ENCODE data around the gene TCF19.
"Not testable (repeated sequence)": the region's sequence is repeated elsewhere in the genome, so short reads cannot be mapped to it uniquely, and the experiment has no call there.

TCF19 gene

DNA sequence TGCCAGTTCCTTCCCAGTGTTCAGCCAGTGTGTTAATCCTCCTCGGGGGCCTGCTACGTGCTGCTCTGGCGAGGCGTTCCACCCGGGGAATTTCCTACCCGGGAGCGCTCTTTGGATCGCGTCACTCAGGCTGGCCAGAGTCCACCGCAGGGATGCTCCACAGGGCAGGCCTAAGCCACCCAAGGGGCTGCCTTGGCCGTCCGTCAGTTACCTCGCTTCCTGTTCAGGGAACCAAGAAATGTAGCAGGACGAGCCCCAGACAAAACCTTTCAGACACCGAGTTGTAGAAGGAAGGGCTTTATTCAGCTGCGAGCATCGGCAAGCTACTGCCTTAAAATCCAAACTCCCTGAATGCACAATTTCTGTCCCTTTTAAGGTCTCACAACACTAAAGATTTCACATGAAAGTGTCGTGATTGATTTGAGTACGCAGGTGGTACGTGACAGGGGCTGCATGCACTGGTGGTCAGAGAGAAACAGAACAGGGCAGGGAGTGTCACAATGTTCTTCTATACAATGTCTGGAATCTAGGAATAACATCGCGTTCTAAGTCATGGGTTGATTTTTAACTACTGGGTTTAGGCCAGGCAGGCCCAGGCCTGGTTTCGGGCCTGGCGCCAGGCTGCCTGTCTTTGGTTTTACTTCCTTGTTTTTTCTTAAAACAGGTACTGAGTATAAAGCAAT, 27.8 kb downstream of the TCF19 start:
- DNase-seq = no peak

DNA sequence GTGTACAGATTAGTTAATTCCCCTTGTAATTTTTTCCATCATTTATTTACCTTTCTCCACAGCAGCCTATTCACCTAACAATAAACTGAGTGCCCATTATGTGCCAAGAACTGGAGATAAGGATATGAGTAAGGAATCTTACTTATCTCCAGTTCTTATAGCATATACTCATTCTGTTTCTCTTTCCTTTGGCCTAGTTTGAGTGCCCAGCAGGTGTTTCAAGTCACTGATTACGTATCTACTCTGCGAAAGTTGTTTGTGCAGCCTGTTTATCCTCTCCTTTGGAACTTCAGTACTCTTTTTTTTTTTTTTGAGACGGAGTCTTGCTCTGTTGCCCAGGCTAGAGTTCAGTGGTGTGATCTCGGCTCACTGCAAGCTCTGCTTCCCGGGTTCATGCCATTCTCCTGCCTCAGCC, 29.4 kb downstream of the TCF19 start:
- no peak for DNase-seq

GRCh38 chr6:31189223-31189622, 30.8 kb downstream of the TCF19 start:
- not testable (repeated sequence) for DNase-seq

GRCh38 chr6:31190488-31190887, 32.1 kb downstream of the TCF19 start:
- no peak for DNase-seq

DNA sequence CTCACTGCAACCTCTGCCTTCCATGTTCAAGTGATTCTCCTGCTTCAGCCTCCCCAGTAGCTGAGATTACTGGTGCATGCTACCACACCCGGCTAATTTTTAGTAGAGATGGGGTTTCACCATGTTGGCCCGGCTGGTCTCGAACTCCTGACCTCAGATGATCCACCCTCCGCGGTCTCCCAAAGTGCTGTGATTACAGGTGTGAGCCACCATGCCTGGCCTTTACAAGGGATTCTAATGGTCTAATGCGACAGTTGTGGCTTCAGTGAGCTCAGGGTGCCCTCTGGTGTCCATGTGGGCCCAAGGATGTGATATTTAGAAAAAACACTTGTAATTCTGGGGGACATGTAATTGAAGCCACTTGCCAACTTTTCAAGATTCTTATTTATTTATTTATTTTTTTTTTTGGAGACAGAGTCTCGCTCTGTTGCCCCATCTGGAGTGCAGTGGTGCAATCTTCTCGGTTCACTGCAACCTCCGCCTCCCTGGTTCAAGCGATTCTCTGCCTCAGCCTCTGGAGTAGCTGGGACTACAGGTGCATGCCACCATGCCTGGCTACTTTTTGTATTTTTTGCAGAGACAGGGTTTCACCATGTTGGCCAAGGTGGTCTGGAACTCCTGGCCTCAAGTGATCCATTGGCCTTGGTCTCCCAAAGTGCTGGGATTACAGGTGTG, 34.2 kb downstream of the TCF19 start:
- DNase-seq = peak; percentile 80

GRCh38 chr6:31193206-31193605, 34.8 kb downstream of the TCF19 start:
- no peak for DNase-seq

- DNase-seq = no peak
Measured at GRCh38 chr6:31194061-31194834, 35.9 kb downstream of the TCF19 start.

DNA sequence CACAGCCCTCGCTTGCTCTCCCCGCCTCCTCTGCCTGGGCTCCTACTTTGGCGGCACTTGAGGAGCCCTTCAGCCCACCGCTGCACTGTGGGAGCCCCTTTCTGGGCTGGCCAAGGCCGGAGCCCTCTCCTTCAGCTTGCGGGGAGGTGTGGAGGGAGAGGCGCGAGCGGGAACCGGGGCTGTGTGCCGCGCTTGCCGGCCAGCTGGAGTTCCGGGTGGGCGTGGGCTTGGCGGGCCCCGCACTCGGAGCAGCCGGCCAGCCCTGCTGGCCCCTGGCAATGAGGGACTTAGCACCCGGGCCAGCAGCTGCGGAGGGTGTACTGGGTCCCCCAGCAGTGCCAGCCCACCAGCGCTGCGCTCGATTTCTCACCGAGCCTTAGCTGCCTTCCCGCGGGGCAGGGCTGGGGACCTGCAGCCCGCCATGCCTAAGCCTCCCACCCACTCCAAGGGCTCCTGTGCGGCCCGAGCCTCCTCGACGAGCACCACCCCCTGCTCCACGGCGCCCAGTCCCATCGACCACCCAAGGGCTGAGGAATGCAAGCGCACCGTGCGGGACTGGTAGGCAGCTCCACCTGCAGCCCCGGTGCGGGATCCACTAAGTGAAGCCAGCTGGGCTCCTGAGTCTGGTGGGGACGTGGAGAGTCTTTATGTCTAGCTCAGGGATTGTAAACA, 37.1 kb downstream of the TCF19 start:
- DNase-seq = not testable (repeated sequence)

DNA sequence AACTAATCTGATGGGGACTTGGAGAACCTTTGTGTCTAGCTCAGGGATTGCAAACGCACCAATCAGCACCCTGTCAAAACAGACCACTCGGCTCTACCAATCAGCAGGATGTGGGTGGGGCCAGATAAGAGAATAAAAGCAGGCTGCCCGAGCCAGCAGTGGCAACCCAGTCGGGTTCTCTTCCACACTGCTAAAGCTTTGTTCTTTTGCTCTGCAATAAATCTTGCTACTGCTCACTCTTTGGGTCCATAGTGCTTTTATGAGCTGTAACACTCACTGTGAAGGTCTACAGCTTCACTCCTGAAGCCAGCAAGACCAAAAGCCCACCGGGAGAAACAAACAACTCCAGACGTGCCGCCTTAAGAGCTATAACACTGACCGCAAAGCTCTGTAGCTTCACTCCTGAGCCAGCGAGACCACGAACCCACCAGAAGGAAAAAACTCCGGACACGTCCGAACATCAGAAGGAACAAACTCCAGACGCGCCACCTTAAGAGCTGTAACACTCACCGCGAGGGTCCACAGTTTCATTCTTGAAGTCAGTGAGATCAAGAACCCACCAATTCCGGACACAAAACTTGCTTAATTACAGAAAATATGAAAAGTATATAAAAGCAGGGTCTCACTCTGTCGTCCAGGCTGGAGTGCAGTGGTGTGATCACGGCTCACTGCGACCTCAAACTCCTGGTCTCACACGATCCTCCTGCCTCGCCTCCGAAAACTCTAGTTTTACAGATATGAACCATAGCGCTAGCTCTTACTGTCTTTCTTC, 38.0 kb downstream of the TCF19 start:
- DNase-seq = peak; percentile 29

GRCh38 chr6:31197559-31198305, 39.3 kb downstream of the TCF19 start:
- DNase-seq = peak; percentile 95

DNA sequence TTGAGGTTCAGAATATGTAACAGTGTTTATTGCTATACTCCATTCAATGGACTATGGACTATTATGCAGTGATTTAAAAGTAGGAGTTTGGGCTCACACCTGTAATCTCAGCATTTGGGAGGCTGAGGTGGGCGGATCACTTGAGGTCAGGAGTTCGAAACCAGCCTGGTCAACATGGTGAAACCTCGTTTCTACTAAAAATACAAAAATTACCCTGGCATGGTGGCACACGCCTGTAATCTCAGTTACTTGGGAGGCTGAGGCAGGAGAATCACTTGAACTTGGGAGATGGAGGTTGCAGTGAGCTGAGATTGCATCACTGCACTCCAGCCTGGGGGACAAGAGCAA, 40.7 kb downstream of the TCF19 start:
- DNase-seq = not testable (repeated sequence)

DNA sequence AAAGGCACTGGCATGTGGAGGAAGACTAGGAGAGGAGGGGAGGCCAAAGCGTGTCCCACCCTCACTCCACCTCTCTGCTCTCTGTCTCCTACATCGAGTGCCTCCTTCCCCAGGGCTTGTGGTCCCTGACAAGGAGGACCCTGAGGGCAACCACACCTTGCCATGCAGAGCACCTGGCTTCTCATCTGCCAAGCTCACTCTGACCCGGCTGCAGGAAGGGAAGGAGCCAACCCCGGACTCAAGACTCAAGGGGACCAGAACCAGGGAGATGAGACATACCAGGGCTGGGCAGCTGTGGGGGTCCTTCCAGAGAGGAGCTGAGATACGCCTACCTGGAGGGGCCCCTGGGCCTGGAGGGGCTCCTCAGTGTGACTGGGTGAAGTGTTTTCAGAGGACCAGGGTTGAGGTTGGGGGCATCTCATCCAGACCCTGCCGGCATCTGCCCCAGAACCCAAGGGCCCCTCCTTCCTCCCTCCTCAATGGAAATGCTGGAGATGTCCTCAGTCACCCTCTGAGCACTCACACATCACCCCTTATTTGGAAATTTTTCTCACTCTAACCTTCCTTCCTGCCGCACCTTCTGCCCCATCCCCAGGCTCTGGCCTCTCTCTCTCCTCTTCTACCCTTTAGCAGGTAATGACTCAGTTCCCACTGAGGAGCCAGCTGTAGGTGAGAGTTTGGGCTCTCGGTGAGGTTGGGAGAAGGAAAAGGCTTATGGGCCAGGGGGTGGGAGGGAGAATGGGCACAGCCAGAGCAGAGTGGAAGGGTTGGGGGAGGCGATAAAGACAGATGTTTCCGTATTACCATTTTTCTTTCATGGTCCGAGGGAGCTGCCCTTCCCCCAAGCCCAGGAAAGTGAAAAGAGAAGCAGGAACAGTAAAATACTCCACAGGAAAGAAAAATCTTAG, 44.1 kb downstream of the TCF19 start:
- DNase-seq = peak; percentile 30

DNA sequence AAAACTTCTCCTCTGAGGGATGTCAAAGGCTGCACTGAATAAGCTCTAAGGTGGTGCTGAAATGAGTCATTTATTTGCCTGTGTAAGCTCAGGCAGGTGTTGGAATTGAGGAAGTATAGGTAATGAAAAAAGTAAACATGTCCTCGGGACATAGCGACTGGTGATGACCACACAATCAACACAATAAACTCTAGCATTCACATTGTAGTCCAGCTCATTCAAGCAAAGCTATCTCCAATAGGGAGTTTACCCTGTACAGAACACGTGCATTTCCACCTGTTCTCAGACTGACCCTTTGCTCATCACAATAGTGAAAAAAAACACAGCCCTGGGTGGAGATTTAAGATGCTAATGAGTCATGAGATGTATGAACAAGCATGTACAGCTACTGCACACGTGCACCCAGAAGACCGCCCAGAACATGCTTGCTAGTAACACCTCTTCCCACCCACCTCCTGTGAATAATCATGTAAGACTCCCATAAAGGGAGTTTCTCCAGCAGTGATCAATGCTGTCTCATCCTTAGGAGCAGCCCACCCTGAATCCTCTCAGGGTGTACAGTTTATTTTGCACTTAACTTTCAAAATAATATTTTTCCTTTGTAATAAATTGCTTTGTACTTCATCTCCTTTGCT, 45.1 kb downstream of the TCF19 start:
- DNase-seq = peak; percentile 74

- no peak for DNase-seq
Measured at GRCh38 chr6:31204751-31205145, 46.4 kb downstream of the TCF19 start.

DNA sequence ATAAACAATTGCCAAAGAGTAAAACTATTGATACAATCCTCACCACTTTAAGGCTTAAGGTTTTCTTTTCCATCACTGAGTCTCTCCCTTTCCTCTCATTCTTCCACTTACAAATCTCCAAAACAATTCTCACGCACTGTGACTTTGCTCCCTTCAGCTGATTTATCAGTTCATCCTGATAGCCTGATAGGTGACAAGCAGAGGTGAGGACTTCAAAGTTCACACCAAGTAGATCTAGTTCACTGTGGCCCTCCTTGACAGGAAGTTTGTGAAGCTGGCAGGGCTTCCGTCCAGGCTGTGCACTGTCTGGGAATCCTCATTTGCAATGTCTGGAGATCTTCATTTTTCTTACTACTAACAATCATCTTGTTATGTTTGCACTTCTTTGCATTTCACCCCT, 47.2 kb downstream of the TCF19 start:
- no peak for DNase-seq

DNA sequence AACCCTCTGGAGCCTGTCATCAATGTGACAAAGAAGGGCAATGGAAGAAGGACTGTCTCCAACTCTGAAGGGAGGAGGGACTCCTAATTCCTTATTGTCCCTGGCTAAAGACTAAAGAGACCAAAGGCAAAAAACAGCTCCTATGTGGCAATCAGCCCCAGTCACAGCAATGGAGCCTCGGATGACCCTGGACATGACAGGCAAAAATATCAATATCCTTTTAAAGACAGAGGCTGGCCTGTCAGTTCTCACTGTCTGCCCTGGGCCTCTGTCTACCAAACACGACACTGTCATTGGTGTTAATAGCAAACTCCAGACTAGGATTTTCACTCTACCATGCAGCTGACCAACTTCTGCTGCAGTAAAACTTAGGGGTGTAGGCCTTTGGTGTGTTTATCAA, 50.1 kb downstream of the TCF19 start:
- no peak for DNase-seq

- no peak for DNase-seq
Measured at GRCh38 chr6:31209137-31209536, 50.7 kb downstream of the TCF19 start.

DNA sequence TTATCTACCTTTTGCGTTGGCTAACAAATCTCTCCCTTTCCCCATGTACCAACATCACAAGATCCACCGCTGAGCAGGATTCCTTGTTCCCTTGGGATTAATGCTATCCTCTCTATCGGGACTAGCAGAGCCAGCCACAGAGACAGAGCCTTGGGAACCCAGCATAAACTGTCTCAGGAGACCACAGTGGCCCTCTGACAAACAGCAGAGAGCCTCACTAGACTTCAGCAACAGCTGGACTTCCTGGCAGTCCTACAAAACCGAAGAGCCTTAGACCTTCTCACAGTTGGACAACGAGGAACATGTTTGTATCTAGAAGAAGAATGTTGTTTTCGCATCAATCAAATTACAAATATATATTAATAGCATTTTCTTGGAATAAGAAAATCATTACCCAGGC, 51.7 kb downstream of the TCF19 start:
- no peak for DNase-seq

GRCh38 chr6:31210741-31211532, 52.5 kb downstream of the TCF19 start:
- DNase-seq = no peak
